GM10248 (cell line): ENCODE results near the gene GALNTL6.

Experiments used
- CTCF ChIA-PET: fragments of 300-600 bp; sonication (Branson Sonifier 250); formaldehyde crosslinking; extraction: SDS; loops from one replicate; lab custom pipeline; 2021; ENCODE audit warnings: antibody characterized with exemption; lab: Yijun Ruan, JAX
- POLR2A ChIA-PET: fragments of 350-650 bp; sonication (Branson Sonifier 250); formaldehyde crosslinking; extraction: SDS; loops from one replicate; lab custom pipeline; 2020; ENCODE audit warnings: antibody characterized with exemption; lab: Yijun Ruan, JAX
- DNase-seq: peaks from one replicate; pipeline ENCODE4 v3.0.0; 2012; ENCODE audit errors: extremely low spot score
- CTCF ChIP-seq: IDR thresholded peaks from 2 replicates; pipeline ENCODE4 v1.5.1; 2012; ENCODE audit warnings: mild to moderate bottlenecking, low read depth; ENCODE audit errors: extremely low read depth, missing control alignments, control extremely low read depth

Gene GALNTL6

GRCh38 chr4:172152284-172152683 lies 339.1 kb downstream of the GALNTL6 start:
- no peak for DNase-seq
- CTCF ChIA-PET, result interaction anchor here (2.1 kb wide), 1 partner anchor 29 kb away, joined by 4 read pairs; no protein-coding TSS in a partner anchor
- no peak for TF ChIP-seq CTCF
- POLR2A ChIA-PET, result no interaction called here

- ChIA-PET POLR2A (no interaction called here), CTCF (interaction anchor here (2.1 kb wide), 1 partner anchor 30 kb away, joined by 4 read pairs; no protein-coding TSS in a partner anchor)
- DNase-seq, result no peak
- TF ChIP-seq CTCF, result no peak
Measured at GRCh38 chr4:172153719-172154118, 340.5 kb downstream of the GALNTL6 start.

- POLR2A ChIA-PET, result no interaction called here
- CTCF ChIA-PET, result interaction anchor here (1.2 to 1.7 kb wide), 2 partner anchors 10 to 16 kb away, joined by 3 to 4 read pairs; no protein-coding TSS in a partner anchor
- no peak for DNase-seq
- TF ChIP-seq CTCF, result no peak
Measured at GRCh38 chr4:172155838-172156345, 342.7 kb downstream of the GALNTL6 start.

- CTCF ChIA-PET, result interaction anchor here (1.4 to 1.9 kb wide), 2 partner anchors 9 to 48 kb away, joined by 4 read pairs; no protein-coding TSS in a partner anchor
- DNase-seq, result no peak
Measured at GRCh38 chr4:172157946-172158345, 344.7 kb downstream of the GALNTL6 start.

GRCh38 chr4:172163215-172163614 lies 350.0 kb downstream of the GALNTL6 start:
- no peak for TF ChIP-seq CTCF
- ChIA-PET POLR2A (no interaction called here), CTCF (no interaction called here)
- no peak for DNase-seq

More at GRCh38 chr4:172157946-172158345, 344.7 kb downstream of the GALNTL6 start:
- POLR2A ChIA-PET, result no interaction called here
- no peak for TF ChIP-seq CTCF

- DNase-seq, result no peak
- CTCF ChIA-PET, result no interaction called here
- TF ChIP-seq CTCF, result no peak
- POLR2A ChIA-PET, result no interaction called here
Measured at GRCh38 chr4:172168888-172169287, 355.7 kb downstream of the GALNTL6 start.
